Non-pigmented ciliary epithelial cell (primary cell): ENCODE measurements around the gene NAP1L4.

Source experiments
- DNase-seq: peaks from one replicate; pipeline ENCODE4 v3.0.0-alpha.2; 2010; ENCODE audit warnings: low read depth

The NAP1L4 gene

DNA sequence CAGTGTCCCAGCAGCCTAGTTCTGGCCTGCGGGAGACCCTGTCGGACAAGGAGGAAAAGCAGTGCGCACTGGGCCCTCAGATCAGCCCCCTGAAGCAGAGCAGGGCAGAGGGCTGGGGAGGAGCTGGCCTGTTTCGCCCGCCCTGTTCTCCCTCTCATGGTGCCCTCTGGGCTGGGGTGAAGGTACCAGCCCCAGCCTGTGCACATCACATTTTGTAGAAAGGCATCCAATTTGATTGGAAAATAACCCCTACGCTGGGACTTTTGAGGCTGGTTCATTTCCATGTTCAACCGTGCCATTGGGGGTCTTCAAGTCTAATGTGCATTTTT lies 832 bp upstream of the NAP1L4 start:
- DNase-seq: no peak

DNA sequence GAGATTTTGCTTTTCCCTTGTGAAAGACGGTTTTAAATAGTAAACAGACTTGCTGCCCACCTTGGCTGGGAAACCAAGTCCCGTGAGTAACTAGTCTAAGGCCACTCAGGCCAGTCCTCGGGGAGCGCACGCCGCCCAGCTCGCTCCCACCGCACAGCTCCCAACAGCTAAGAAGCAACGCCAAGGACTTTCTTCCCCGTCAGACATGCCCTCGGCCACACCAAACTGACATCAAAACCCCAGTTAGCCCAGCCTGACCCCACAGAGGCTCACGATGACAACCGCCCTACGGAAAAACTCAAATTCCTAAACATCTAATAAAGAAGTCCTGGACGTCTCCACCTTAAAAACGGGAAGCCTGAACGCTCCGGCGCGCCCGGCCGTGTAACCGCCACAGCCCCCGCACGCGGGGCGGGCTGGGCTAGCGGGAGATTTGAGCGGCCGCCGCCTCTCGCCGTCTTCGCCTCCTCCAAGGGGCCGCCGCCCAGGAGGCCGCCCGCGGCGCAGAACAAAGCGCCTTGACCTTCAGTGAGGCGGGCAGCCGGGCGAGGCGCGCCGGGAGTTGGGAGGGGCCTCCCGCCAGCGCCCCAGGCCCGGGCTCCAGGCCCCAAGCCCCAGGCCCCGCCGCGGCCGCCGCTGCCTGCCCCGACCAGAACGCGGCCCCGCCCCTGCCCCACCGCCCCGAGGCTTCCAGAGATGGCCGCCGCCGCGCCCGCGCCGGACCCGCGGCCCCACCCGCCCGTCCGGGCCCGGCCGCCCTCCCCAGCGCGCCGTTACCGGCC lies 486 bp downstream of the NAP1L4 start:
- no peak for DNase-seq

DNA sequence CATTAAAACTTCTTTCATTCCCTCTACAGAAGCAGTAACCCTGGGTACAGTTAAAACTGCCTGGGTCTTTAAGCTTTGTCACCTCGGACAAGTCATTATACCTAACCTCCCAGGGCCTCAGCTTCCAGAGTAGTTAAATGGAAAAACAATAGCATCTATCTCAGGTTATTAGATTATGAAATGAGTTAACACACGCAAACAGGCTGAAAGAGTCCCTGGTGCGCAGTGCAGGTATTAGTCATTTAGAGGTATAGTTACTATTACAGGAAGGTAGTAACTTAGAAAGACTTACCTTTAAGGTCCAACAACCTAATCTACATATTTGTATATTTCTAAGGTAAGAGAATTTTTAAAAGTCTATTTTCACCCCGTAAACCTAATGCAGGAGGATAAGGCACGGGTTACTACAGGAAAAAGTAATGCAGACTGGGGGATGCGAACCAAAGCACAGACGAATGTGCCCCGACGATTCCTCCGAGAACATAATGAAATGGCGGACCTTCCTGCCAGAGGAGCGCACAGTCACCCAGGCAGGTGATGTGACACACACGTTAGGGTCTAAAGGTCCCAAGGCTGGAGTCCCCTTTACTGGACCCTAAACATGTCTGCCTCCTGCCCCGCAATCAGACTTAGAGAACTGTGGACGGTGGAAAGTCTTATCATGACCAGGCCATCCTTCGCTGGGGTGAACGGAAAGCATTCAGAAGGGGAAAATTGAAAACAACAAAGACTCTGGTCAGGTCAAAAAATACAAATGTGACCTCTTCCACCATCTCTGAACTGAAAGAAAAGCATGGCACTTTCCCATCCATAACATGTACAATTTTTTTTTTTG lies 1.3 kb downstream of the NAP1L4 start:
- DNase-seq: no peak

DNA sequence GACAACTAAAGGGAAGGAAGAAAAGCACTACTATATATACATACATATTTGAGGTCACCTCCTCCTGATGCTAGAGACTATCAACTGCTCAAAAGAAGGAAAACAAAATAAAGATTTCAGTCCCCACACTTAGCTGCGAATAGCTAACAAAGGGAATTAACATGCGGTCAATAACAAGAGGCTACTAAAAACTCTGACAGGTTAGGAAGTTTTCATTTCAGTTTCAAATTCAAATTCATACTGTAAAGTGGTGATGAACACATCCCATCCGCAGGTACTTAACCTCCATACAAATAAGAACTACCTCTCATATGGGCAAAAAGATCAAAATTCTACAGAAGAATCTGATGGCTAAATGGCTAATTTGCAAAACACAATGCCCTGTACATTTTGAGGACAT lies 2.6 kb downstream of the NAP1L4 start:
- no peak for DNase-seq

DNA sequence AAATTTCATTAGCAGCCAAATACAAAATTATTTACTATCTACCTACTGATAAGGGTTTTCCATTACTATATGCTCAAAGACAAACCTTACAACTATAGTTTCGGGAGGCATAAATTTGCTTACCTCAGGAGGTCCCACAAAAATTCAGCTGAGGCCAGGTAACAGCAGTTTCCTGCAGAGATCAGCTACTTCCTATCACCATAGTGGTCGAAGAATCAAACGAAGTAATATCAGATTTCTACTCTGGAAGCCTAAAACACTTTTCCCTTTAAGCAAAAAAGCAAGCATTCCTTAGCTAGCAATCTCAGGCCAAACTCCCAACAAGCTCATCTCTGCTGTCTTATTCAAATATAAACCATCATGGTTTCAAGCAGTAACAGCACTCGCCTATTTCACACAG lies 3.1 kb downstream of the NAP1L4 start:
- DNase-seq: no peak

DNA sequence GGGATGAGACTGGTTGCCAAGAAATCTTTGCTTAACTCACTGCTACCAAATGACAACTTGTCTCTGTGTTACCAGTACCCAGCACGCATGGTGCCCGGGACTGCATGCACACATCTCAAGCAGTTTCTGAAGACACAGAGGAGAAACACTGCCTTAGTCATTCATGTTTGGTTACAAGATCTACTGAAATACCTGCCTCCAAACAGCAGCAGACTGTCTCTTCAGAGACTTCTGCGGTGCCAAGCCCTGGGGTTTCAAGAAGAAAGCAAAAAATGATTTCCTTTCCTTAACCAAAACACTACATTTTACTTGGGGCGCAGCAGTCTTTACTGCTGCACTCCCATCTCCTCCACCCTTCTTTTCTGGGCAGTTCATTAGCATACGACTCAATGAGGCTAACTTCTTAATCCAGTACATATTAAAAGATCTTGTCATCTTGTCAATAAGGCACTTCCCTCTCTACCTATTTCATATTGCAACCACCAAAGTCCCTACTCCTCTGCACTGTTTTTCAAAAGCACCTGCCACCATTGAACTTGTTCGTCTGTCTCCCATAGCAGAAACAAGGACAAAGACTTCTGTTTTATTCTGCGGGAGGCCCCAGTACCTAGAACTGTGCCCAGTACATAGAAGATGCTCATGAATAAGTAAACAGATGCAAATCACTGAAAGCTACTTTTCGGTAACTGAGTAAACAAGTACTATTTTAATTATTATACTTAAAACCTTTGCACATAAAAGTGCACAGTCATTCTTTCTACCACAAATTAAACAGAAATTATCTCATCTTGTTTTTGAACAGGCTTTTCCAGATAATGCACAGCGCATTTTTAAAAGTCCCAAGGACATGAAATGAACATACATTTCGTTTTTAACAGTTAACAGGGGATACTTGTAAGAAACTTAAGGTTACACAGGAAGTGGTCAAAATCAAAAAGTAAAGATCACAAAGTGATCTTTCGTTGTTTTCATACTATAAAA lies 4.0 kb downstream of the NAP1L4 start:
- DNase-seq: no peak

DNA sequence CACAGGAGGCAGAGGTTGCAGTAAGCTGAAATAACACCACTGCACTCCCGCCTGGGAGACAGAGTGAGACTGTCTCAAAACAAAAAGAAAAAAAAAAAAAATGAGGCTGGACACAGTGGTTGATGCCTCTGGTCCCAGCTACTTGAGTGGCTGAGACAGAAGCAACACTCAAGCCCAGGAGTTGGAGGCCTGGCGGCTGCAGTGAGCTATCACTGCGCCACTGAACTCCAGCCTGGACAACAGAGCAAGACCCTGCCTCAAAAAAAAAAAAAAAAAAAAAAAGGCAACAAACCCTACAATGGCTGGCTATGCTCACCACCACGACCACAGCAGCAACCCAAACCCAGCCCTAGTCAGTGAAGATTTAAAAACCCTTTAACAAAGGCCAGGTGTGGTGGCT lies 8.2 kb downstream of the NAP1L4 start:
- no peak for DNase-seq

DNA sequence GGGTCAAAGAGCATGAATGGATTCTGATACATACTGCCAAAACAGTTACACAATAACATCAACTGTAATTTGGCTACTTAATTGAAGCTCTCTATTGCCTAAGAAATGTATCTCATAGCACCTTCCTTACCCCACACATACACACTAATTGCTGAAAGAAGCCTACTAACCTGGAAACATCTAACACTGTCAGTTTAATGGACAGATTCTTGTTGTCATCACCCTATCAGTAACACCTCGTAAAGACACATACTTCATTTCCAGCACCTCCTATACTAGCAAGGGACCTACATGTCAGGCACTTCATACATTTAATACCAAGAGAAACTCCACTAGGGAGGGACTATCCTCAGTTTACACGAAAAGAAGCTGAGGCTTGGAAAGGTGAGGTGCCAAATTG lies 9.9 kb downstream of the NAP1L4 start:
- no peak for DNase-seq

DNA sequence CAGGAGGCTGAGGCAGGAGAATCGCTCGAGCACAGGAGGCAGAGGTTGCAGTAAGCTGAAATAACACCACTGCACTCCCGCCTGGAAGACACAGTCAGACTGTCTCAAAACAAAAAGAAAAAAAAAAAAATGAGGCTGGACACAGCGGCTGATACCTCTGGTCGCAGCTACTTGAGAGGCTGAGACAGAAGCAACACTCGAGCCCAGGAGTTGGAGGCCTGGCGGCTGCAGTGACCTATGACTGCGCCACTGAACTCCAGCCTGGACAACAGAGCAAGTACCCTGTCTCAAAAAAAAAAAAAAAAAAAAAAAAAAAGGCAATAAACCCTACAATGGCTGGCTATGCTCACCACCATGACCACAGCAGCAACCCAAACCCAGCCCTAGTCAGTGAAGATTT lies 11.0 kb downstream of the NAP1L4 start:
- DNase-seq: no peak

DNA sequence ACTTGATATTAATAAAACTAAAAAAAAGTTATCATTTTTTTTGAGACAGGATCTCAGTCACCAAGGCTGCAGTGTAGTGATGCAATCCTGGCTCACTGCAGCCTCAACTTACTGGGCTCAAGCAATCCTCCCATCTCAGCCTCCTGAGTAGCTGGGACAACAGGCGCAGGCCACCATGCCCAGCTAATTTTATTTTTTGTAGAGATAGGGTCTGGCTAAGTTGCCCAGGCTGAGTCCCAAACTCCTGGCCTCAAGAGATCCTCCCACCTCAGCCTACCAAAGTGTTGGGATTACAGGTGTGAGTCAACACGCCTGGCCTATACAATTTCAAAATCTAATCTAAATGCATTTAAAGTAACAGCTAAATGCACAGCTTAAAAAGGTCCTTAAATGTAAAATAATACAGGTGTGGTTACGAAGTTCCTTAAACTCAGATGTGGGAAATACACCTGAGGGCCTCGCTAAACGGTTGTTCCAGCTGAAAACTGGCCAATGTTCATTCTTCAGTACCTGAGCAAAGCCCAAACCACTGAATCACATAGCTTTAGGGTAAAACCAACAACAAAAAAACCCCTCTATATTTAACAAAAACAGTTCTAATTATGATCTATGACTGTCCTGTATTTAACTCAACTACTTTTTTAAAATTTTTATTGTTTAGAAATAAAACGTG lies 11.8 kb downstream of the NAP1L4 start:
- DNase-seq: no peak

DNA sequence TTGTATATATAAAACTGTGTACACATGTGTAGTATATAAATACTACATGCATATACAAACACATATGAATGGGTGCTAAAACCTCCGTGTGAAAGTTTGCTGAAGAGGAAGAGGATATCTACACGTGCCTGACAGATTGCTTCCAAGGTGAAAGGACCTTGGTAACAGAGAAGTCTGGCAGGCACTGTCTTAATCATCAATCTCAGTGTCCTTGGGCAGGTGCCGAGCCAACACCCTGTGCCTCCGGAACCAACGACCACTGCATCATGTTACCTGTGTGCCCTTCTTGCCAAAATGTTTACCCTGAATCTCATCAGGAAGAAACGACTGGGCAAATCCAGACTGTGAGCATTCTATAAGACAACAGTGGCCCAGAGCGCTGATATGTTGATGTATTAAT lies 15.0 kb downstream of the NAP1L4 start:
- no peak for DNase-seq

DNA sequence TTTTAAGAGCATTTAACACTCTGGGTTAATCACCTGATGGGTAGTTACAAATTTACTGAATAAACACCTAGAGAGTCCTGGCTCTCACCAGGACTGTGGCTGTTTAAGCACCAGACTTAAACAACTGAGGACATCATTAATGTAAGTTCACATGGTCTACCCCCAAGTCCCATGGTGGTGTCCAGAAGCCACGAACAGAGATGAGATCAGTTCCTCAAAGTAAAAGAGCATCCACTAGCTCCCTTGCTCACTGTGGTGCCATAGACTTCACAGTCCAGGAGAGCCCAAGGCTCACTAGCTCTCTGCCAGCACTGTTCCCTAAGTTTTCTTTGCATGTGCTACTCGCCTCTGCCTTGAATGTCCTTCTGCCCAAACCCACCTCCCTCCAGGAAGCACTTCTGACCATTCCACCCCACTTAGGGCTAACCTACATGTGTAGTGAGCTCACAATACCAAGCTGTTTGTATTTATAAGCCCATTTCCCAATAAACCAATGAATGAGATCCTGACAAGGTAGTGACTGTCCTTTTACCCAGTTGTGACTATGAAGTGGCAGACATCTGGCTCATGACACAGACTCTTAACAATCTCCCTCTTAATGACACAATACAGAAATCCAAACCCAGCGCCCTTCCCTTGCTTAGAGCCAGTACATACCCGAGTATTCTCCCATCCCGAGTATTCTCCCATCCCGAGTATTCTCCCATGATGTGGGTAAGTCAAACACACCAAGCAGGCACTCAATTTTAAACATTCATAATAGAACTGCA lies 15.7 kb downstream of the NAP1L4 start:
- no peak for DNase-seq

DNA sequence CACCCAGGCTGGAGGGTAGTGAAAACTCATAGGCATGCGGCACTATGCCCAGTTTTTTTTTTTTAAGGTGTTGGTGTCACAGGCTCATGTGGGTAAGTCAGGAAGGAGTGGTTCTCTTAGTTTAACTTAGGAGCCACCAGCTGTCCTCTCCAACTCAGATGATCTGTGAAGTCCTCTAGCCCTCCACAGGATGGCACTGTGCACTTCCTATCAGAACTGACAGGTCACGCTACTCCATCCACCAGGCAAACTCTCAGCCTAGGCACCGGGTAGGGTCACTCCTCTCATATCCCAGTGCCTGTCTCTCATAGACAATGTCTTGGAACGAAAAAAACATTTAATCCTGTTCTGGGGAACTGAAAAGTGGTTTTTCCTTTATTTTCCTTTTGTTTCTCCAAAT lies 16.5 kb downstream of the NAP1L4 start:
- DNase-seq: no peak

DNA sequence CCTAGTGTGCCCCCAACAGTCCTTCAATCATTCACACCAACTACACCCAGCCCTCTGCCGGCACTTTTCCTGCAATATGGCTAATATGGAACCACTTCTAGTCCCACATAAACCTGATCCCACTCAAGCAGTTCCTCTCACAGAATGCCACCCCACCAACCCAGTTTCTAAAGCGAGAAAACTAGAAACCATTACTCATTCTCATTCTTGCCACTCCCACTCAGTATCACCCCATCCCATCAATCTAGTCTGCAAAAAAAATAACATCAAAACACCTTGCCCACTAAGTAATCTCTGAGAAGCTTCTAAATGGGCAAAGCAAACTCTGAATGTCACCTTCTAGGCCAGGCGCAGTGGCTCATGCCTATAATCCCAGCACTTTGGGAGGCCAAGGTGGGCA lies 17.9 kb downstream of the NAP1L4 start:
- DNase-seq: no peak

DNA sequence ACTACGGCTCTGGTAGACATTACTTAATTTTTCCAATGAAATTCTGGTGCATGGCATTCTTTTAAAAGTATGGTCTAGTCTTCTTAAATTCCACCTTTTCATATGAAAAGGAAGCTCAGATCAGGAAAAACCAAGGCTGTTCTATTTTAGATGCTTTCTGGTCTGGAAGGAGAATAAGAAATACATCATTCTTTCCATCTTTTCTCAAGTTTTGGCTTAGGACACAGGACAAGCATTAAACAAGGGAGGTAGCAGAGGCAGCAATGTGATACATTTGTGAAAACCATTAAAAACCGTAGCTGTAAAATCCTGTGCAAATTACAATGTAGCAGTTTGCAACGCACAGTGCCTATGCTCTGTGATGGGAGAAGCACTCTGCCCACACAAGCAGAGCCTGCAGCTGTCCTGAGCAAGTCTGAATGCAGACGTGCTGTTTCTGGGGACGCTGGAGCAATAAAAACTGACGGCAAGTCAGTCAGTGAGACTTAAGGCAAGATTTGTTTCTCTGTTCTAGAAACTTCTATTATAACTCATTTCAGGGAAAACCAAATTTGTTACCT lies 23.7 kb downstream of the NAP1L4 start:
- DNase-seq: no peak

DNA sequence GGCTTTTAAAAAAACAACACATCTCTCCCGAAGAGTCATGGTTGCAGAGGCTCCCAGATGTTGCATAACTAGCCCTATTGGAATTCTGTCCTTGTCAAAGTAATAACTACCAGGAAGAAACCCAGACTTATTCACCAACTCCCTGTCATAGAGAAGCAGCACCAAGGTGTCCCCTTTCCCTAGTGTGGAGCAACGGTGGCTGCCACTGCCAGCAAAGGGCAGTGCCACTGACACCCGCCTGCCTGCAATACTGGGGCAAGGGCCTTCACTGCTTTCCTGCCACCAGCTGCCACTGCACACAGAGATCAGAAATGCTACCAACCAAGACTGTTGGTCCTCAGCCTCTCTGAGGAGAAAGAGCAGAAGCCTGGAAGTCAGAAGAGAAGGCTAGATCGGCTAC lies 27.3 kb downstream of the NAP1L4 start:
- no peak for DNase-seq

DNA sequence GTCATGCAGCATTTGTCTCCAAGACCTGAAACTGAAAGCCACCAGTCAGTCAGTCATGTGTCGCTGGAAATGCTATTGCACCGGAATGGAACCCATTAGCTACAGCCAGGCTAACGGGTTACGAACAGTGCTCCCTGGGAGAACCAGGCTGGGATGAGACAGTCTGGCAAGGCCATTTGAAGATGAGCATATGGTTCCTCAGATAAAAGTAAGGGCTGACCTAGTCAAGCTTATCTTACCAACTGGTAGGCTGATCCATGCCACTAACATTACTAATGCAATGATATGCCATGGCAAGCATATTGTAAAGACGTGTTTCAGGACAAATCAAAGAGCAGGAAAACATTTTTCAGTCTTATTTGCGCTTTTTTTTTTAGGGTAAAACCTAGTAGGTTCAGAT lies 28.4 kb downstream of the NAP1L4 start:
- no peak for DNase-seq

DNA sequence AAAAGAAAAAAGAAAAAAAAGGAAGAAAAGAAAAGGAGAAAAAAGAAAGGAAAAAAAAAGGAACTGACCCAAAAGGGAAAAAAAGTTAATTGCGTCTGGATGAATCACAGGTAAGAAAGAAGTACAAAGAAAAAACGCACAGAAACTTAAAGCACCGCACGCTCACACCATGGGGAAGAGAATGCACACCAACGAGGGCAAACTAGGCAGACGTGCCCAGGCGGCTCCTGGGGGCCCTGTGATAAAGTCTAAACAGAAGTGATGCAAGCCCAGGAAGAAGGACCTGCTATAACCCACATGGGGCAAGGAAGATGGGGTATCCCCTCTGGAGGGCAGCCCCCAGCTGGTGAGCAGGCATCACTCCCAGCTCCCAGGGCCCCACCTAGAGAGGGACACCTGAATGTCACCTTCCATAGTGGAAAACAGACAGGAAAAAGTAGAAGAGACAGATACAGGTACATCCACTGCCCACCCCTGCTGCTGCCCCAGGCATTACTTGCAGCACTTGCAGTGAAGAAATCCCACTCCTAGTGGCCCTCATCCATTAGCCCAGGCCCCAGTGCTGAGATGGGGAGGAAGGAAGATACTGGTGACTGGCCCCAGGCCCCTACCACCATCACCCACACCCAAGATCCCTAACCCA lies 28.9 kb downstream of the NAP1L4 start:
- no peak for DNase-seq

DNA sequence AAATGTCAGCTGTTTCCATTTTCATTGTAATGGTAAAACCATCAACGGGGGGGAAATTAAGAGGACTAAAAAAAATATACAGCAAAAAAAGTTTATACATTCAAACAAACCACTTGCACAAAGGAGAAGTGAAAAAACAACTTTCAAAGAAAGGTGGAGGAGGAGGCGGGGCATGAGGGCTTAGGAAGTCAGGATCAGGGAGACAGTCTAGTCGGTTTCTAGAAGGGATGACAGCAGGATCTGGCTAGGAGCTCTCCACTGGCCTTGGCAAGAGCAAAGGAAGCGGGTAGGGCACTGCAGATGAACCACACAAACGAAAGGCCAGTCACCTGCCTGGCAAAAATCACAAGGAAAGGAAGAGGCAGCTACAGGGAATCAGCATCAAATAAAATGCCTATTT lies 31.0 kb downstream of the NAP1L4 start:
- no peak for DNase-seq

DNA sequence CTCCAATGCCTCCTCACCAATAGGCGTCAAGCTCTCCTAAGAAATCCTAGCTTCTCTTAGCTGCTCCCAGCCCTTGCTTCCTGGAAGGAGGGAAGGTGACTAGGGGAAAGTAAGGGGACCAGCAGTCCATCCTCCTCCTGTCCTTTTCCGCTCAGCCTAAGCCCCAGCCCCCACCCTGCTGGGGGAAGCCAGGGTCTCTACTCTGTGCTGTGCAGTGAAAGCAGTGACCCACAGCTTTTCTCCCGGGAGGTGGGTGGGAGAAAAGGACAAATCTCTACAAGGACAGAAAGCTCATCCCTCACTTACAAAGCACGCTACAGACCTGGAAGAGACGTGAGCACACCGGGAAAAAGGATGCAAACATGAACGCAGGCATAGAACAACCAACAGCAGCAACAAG lies 32.0 kb downstream of the NAP1L4 start:
- no peak for DNase-seq
